SU-DHL-6 (cell line): ENCODE measurements around the gene LDLRAD3.

ENCODE experiments used
- EZH2phosphoT487 ChIP-seq: fragments of 200-600 bp; sonication (generic), shearing (Covaris generic); conservative IDR thresholded peaks from 2 replicates; pipeline ENCODE4 v1.6.1; 2018; ENCODE audit warnings: mild to moderate bottlenecking, antibody characterized with exemption, low read length, moderate library complexity, mixed read lengths
- TF ChIP-seq, protein P1 (sequence below): fragments of 200-600 bp; sonication (generic); IDR thresholded peaks from one replicate; pipeline ENCODE4 v1.5.1; 2017; ENCODE audit warnings: antibody characterized with exemption, mild to moderate bottlenecking, low read length, moderate library complexity; ENCODE audit not compliant: insufficient read depth, poor library complexity, severe bottlenecking

GRCh38 chr11:36238036-36238631, 294.3 kb downstream of the LDLRAD3 start:
- TF ChIP-seq, protein P1, sequence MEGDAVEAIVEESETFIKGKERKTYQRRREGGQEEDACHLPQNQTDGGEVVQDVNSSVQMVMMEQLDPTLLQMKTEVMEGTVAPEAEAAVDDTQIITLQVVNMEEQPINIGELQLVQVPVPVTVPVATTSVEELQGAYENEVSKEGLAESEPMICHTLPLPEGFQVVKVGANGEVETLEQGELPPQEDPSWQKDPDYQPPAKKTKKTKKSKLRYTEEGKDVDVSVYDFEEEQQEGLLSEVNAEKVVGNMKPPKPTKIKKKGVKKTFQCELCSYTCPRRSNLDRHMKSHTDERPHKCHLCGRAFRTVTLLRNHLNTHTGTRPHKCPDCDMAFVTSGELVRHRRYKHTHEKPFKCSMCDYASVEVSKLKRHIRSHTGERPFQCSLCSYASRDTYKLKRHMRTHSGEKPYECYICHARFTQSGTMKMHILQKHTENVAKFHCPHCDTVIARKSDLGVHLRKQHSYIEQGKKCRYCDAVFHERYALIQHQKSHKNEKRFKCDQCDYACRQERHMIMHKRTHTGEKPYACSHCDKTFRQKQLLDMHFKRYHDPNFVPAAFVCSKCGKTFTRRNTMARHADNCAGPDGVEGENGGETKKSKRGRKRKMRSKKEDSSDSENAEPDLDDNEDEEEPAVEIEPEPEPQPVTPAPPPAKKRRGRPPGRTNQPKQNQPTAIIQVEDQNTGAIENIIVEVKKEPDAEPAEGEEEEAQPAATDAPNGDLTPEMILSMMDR, result no peak
- TF ChIP-seq EZH2phosphoT487, result no peak
